Skeletal muscle tissue (tissue), 4 donors: ENCODE data around the gene EDRF1. TPM values are rescaled to one million over a fixed set of nuclear protein-coding genes. Genes with fewer than 3 reads are reported as not detected.
"Not testable (repeated sequence)": the region's sequence is repeated elsewhere in the genome, so short reads cannot be mapped to it uniquely, and the experiment has no call there.

Experiments used
- H3K27ac ChIP-seq: one replicate; pipeline ENCODE4 v1.7.0; 2013; ENCODE audit warnings: mild to moderate bottlenecking, low read depth, low read length, inconsistent platforms
- H3K27me3 ChIP-seq, 3 donors: one replicate each; pipeline ENCODE4 v1.7.0; 2013; ENCODE audit warnings: low read length in 3 of 3; ENCODE audit not compliant: control insufficient read depth in 3 of 3, insufficient read depth in 3 of 3
- H3K36me3 ChIP-seq, 3 donors: one replicate each; pipeline ENCODE4 v1.7.0; 2013; ENCODE audit warnings: low read length in 3 of 3; ENCODE audit not compliant: control insufficient read depth in 3 of 3, insufficient read depth in 3 of 3
- H3K4me1 ChIP-seq, 3 donors: one replicate each; pipeline ENCODE4 v1.7.0; 2013; ENCODE audit warnings: low read length in 3 of 3, mild to moderate bottlenecking in 3 of 3; ENCODE audit not compliant: control insufficient read depth in 3 of 3, insufficient read depth in 3 of 3
- H3K4me3 ChIP-seq, 3 donors: one replicate each; pipeline ENCODE4 v1.7.0; 2013; ENCODE audit warnings: low read length in 3 of 3
- H3K9ac ChIP-seq, 3 donors: one replicate each; pipeline ENCODE4 v1.7.0; 2013; ENCODE audit warnings: low read length in 3 of 3, mild to moderate bottlenecking in 3 of 3, moderate library complexity in 2 of 3, low read depth in 1 of 3
- H3K9me3 ChIP-seq, 3 donors: one replicate each; pipeline ENCODE4 v1.7.0; 2013; ENCODE audit warnings: low read length in 3 of 3; ENCODE audit not compliant: control insufficient read depth in 3 of 3
- total RNA-seq: library from RNA; depleted of rRNA; stranded (reverse); fragments of >200 nt; gene quantifications from one replicate; pipeline ENCODE4 v1.2.3, GENCODE V29; 2014
- donor health status: Osteomylitis.

Gene EDRF1
- total RNA-seq, 1 donor from 2014 or later, result 22.4 TPM

GRCh38 chr10:125691160-125691981 is 28.1 kb upstream of the EDRF1 start:
- Histone ChIP-seq H3K27me3 (peaks cover 7 to 11% (median 10%) of the 10 kb centered on the region in 3 donors), H3K4me1 (no peaks in the 10 kb centered on the region), H3K27ac (no peak overlapping the region), H3K9ac (no peak overlapping the region), H3K36me3 (no peaks in the 10 kb centered on the region), H3K4me3 (no peak overlapping the region), H3K9me3 (no peaks in the 10 kb centered on the region)

DNA sequence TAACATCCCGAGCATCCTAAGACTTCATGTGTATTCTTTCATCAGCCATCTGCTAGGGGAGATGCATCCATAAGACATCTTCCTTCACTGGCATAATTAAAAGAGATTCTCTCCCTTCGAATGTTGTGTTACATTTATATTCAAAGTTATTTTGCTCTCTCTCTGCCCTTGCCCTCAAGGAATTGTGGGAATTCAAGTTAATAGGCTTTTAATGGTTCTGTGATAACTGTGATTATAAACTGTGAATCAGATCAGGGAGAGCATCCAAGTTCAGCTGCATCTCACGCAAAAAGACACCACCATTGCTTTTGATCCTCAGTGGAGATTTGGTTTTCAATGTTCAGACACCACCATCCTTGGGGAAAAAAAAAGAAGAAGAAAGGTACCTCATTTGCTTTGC is 27.3 kb upstream of the EDRF1 start:
- Histone ChIP-seq H3K9me3 (no peaks in the 10 kb centered on the region), H3K4me1 (no peaks in the 10 kb centered on the region), H3K9ac (no peak overlapping the region), H3K27ac (no peak overlapping the region), H3K4me3 (no peak overlapping the region), H3K36me3 (no peaks in the 10 kb centered on the region), H3K27me3 (peaks cover 7 to 11% (median 10%) of the 10 kb centered on the region in 3 donors)

- no peak overlapping the region for H3K4me3 ChIP-seq
- no peaks in the 10 kb centered on the region for H3K9me3 ChIP-seq
- H3K9ac ChIP-seq, result no peak overlapping the region
Measured at GRCh38 chr10:125692601-125693523, 26.6 kb upstream of the EDRF1 start.

DNA sequence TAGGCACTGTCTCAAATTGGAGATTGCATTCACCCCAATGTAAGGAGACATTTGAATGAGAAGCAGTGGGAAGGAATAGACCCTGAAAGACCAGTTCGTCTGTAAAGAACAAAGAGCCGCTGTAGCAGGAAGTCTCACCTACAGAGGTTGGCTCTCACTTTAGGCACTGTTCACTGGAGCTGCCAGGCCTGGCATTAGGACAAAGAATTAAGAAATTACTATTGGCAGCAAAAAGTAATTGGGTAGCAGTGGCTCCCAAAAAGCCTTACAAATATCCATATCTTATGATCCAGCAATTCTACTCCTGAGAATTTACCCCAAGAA is 26.0 kb upstream of the EDRF1 start:
- Histone ChIP-seq H3K4me1 (no peaks in the 10 kb centered on the region), H3K27ac (no peak overlapping the region), H3K9ac (no peak overlapping the region), H3K36me3 (no peaks in the 10 kb centered on the region), H3K9me3 (no peaks in the 10 kb centered on the region), H3K4me3 (no peak overlapping the region), H3K27me3 (peaks cover 7 to 11% (median 10%) of the 10 kb centered on the region in 3 donors)

More at GRCh38 chr10:125692601-125693523, 26.6 kb upstream of the EDRF1 start:
- Histone ChIP-seq H3K36me3 (no peaks in the 10 kb centered on the region), H3K4me1 (no peaks in the 10 kb centered on the region), H3K27ac (no peak overlapping the region), H3K27me3 (peaks cover 7 to 11% (median 10%) of the 10 kb centered on the region in 3 donors)

GRCh38 chr10:125694883-125695282 is 24.6 kb upstream of the EDRF1 start:
- Histone ChIP-seq H3K27ac (no peak overlapping the region), H3K27me3 (peaks cover 7 to 11% (median 7%) of the 10 kb centered on the region in 3 donors), H3K4me3 (no peak overlapping the region), H3K36me3 (no peaks in the 10 kb centered on the region), H3K9ac (no peak overlapping the region), H3K4me1 (no peaks in the 10 kb centered on the region), H3K9me3 (no peaks in the 10 kb centered on the region)

DNA sequence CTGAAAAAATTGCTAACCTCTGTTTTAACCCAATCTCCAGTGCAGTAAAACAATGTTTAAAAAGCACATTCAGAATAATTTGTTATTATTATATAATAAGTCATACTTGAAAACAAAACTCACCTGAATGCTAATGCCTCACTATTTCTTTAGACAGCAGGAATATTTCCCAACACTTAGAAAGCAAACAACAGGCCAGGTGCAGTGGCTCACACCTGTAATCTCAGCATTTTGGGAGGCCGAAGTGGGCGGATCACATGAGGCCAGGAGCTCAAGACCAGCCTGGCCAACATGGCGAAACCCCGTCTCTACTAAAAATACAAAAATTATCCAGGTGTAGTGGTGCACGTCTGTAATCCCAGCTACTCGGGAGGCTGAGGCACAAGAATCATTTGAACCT is 22.6 kb upstream of the EDRF1 start:
- H3K4me3 ChIP-seq, H3K27me3 ChIP-seq, H3K9ac ChIP-seq, H3K36me3 ChIP-seq, H3K4me1 ChIP-seq, H3K27ac ChIP-seq, H3K9me3 ChIP-seq: not testable (repeated sequence)

DNA sequence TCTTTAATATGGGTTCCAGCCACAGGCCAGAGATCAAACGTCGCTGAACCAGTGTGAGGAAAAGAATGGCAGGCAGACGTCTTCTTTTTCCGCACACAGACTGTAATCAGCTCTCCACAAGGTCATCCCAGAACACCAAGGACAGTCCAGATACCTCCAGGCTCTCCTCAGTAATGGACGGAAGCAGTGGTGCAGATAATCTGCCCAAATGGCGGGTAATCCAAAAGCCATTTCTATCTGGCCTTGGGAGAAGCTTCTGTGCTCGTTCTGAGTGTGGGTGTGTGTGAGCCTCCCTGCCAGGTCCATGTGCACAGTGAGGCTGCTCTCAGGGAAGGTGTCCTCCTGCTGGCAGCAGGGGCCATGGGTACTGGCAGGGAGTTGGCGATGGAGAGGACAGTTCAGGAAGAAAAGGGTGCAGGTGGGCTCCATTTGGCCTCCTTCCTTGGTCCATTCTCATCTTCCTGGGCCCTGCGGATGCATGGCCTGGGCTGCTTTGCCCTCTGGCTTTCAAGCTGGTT is 21.0 kb upstream of the EDRF1 start:
- Histone ChIP-seq H3K36me3 (no peaks in the 10 kb centered on the region), H3K9ac (no peak overlapping the region), H3K27ac (no peak overlapping the region), H3K4me1 (no peaks in the 10 kb centered on the region), H3K27me3 (peaks cover 0 to 2% (median 0%) of the 10 kb centered on the region in 3 donors), H3K9me3 (no peaks in the 10 kb centered on the region), H3K4me3 (no peak overlapping the region)

DNA sequence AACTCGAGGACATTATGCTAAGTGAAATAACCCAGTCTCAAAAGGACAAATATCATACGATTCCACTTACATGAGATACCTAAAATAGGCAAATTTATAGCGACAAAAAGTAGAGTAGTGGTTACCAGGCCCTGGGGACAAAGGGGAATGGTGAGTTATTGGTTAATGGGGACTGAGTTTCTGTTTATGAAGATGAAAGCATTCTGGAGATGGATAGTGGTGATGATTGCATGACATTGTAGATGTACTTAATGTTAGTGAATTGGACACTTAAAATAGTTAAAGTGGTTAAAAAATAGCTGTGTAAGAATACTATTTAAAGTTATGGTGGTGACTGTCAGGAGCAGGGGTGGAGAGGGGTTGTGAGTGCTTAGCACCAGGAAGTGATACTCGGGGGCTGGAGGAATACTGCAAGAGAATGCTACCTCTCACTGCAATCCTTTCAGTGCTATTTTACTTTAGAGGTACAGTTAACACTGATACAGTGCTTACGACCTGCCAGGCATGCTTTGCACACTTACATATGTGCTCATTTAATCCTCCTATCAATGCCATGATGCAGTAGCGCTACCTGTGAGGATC is 19.9 kb upstream of the EDRF1 start:
- no peaks in the 10 kb centered on the region for H3K36me3 ChIP-seq
- no peaks in the 10 kb centered on the region for H3K9me3 ChIP-seq
- H3K4me3 ChIP-seq, result no peak overlapping the region
- H3K4me1 ChIP-seq, result no peaks in the 10 kb centered on the region
- no peak overlapping the region for H3K27ac ChIP-seq
- H3K9ac ChIP-seq, result no peak overlapping the region
- no peaks in the 10 kb centered on the region for H3K27me3 ChIP-seq

GRCh38 chr10:125700355-125700911 is 19.1 kb upstream of the EDRF1 start:
- no peak overlapping the region for H3K4me3 ChIP-seq
- H3K4me1 ChIP-seq, result no peaks in the 10 kb centered on the region
- no peak overlapping the region for H3K27ac ChIP-seq
- no peaks in the 10 kb centered on the region for H3K27me3 ChIP-seq
- H3K9me3 ChIP-seq, result no peaks in the 10 kb centered on the region
- H3K9ac ChIP-seq, result no peak overlapping the region
- H3K36me3 ChIP-seq, result no peaks in the 10 kb centered on the region
